Astrocyte of the spinal cord (primary cell): ENCODE results near the gene ZNF320.
A peak's percentile ranks its signal among the peaks of the same experiment; 100 is the strongest.
"Not testable (repeated sequence)": the region's sequence is repeated elsewhere in the genome, so short reads cannot be mapped to it uniquely, and the experiment has no call there.

Experiments
- DNase-seq: peaks from one replicate; pipeline ENCODE4 v3.0.0; 2011; ENCODE audit warnings: low read depth, low spot score
- H3K4me3 ChIP-seq: 2 replicates; pipeline ENCODE4 v1.5.1; 2011; ENCODE audit warnings: low read depth, mild to moderate bottlenecking, low read length, moderate library complexity
- CTCF ChIP-seq: IDR thresholded peaks from 2 replicates; pipeline ENCODE4 v1.5.1; 2012; ENCODE audit warnings: low read depth, mild to moderate bottlenecking, low read length, inconsistent platforms
- in situ Hi-C: cut with HindIII; loops from 2 replicates; pipeline ENCODE4 v1.10.0; 2017; ENCODE audit warnings: low sequenced_read_pairs

Gene ZNF320

GRCh38 chr19:52943134-52943883 is 45.9 kb upstream of the ZNF320 start:
- peak overlapping the region; percentile 86 for H3K4me3 ChIP-seq
- DNase-seq: no peak
- TF ChIP-seq CTCF: no peak
- in situ Hi-C loops: no loop called here

GRCh38 chr19:52942386-52943133 is 45.1 kb upstream of the ZNF320 start:
- in situ Hi-C loops: no loop called here
- H3K4me3 ChIP-seq: peak overlapping the region; percentile 86
- DNase-seq: peak; percentile 80
- TF ChIP-seq CTCF: no peak

GRCh38 chr19:52941941-52942385 is 44.5 kb upstream of the ZNF320 start:
- TF ChIP-seq CTCF: no peak
- H3K4me3 ChIP-seq: peak overlapping the region; percentile 86
- DNase-seq: peak; percentile 38
- in situ Hi-C loops: no loop called here

- DNase-seq, in situ Hi-C loops: not testable (repeated sequence)
- peak overlapping the region; percentile 86 for H3K4me3 ChIP-seq
Measured at GRCh38 chr19:52941523-52941922, 44.1 kb upstream of the ZNF320 start.

- in situ Hi-C loops, H3K4me3 ChIP-seq, DNase-seq: not testable (repeated sequence)
Measured at GRCh38 chr19:52940905-52941304, 43.5 kb upstream of the ZNF320 start.

- DNase-seq: no peak
- in situ Hi-C loops: no loop called here
- no peak overlapping the region for H3K4me3 ChIP-seq
- no peak for TF ChIP-seq CTCF
Measured at GRCh38 chr19:52938761-52939160, 41.3 kb upstream of the ZNF320 start.

GRCh38 chr19:52936954-52937325 is 39.5 kb upstream of the ZNF320 start:
- TF ChIP-seq CTCF: no peak
- no peak overlapping the region for H3K4me3 ChIP-seq
- DNase-seq: no peak
- in situ Hi-C loops: no loop called here
